DMS53 (cell line): Measurements from ENCODE around the gene NTN1.
A peak's percentile ranks its signal among the peaks of the same experiment; 100 is the strongest.
"Not testable (repeated sequence)": the region's sequence is repeated elsewhere in the genome, so short reads cannot be mapped to it uniquely, and the experiment has no call there.

Source experiments
- DNase-seq: peaks from one replicate; lab custom pipeline; 2025; lab: John Stamatoyannopoulos, UW

NTN1 gene

GRCh38 chr17:9021158-9021991 lies at the start of gene NTN1:
Gene NTN1 (plus strand): TSS chr17:9021510. CDS start chr17:9022374, 864 bp downstream.
- DNase-seq = no peak

GRCh38 chr17:8975091-8975725 lies 46.1 kb upstream of the NTN1 start:
- DNase-seq = no peak

- DNase-seq = no peak
Observed at GRCh38 chr17:8976638-8977037, 44.7 kb upstream of the NTN1 start.

GRCh38 chr17:8979715-8980114 lies 41.6 kb upstream of the NTN1 start:
- DNase-seq = no peak

- no peak for DNase-seq
Observed at GRCh38 chr17:8981443-8981842, 39.9 kb upstream of the NTN1 start.

- not testable (repeated sequence) for DNase-seq
Observed at GRCh38 chr17:8984225-8984624, 37.1 kb upstream of the NTN1 start.

- DNase-seq = no peak
Observed at GRCh38 chr17:8985054-8985701, 36.1 kb upstream of the NTN1 start.

- no peak for DNase-seq
Observed at GRCh38 chr17:8986295-8986694, 35.0 kb upstream of the NTN1 start.

- not testable (repeated sequence) for DNase-seq
Observed at GRCh38 chr17:8988263-8988935, 32.9 kb upstream of the NTN1 start.

GRCh38 chr17:8991514-8992285 lies 29.6 kb upstream of the NTN1 start:
- peak; percentile 62 for DNase-seq

- DNase-seq = peak; percentile 66
Observed at GRCh38 chr17:8994319-8994718, 27.0 kb upstream of the NTN1 start.

GRCh38 chr17:8995711-8996110 lies 25.6 kb upstream of the NTN1 start:
- DNase-seq = no peak

- DNase-seq = peak; percentile 66
Observed at GRCh38 chr17:8997994-8998628, 23.2 kb upstream of the NTN1 start.

GRCh38 chr17:9001559-9001958 lies 19.8 kb upstream of the NTN1 start:
- DNase-seq = no peak

GRCh38 chr17:9002227-9002605 lies 19.1 kb upstream of the NTN1 start:
- DNase-seq = no peak

GRCh38 chr17:9002606-9003354 lies 18.5 kb upstream of the NTN1 start:
- no peak for DNase-seq

GRCh38 chr17:9003355-9004131 lies 17.8 kb upstream of the NTN1 start:
- no peak for DNase-seq

- DNase-seq = no peak
Observed at GRCh38 chr17:9004132-9004960, 17.0 kb upstream of the NTN1 start.

- DNase-seq = no peak
Observed at GRCh38 chr17:9004961-9005285, 16.4 kb upstream of the NTN1 start.
